TTC549 (cell line): ENCODE results near the gene NR2F2.
A peak's percentile ranks its signal among the peaks of the same experiment; 100 is the strongest.

Experiments
- FAIRE-seq: peaks from 2 replicates; lab custom pipeline; 2012; peaks lifted over from hg19 to GRCh38; lab: Jason Lieb, UNC

The NR2F2 gene

DNA sequence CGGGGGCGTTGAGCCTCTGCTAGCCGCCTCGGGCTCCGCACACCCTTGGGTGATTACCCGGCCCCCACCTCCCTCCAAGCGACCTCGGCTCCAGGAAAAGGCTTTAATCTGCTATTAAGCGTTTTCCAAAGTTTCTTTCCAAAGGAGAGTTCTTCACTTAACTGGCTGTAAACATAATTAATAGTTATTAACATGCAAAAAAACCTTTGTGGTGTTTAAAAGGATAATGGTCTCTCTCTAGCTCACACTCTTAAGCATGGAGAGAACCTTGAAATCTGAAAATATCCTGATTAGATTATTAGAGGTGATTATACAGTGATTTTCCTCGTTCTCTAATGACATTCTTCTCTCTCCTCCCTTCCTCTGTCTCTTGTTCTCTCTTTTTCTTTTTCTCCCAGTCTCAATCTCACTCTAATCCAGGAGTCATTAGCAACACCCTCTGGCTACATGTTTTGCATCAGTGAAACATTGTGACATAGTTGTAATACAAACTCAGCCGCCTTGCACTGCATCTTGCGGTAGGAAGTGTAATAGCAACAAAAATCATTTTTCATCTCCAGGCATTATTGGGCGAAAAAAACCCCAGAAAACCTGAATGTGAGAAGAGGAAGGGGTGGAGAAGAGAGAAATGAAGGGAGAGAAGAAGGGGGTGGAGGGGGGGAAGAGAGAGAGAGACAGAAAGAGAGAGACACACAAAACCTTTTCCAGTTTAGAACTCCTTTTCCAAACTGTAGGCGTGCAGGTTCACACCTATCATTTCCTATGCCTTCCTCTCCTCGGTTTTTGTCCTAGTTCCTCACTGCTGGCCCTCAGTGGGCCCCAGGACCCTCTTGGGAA, 24.4 kb downstream of the NR2F2 start:
- FAIRE-seq, result no peak

DNA sequence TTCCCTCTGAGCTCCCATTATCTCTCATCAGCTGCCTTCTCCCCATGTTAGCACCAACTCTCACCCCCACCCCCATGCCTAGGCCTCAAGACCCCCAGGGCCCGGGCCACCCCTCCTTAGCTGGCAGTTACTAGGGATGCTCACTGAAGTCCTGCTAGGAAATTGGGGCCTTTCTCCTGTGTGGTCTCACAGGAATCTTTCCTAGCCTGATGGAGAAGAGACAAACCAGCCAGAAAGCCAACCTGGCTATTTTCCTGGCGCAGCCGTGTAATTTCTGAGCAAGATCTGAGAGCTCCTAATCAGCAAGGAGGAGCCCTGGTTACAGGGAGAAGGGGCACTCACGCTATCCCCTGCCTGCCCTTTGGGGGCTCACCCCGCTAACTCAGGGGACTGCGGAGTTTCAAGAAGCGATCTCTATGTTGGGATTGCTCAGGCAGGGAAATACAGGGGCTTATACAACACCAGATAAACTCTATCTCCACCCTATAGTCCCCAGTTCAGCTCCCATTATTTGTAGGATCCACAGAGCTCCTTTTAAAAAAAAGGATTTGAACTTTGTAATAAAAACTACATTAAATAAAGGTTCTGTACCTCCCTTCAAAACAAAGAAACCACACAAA, 25.2 kb downstream of the NR2F2 start:
- no peak for FAIRE-seq

DNA sequence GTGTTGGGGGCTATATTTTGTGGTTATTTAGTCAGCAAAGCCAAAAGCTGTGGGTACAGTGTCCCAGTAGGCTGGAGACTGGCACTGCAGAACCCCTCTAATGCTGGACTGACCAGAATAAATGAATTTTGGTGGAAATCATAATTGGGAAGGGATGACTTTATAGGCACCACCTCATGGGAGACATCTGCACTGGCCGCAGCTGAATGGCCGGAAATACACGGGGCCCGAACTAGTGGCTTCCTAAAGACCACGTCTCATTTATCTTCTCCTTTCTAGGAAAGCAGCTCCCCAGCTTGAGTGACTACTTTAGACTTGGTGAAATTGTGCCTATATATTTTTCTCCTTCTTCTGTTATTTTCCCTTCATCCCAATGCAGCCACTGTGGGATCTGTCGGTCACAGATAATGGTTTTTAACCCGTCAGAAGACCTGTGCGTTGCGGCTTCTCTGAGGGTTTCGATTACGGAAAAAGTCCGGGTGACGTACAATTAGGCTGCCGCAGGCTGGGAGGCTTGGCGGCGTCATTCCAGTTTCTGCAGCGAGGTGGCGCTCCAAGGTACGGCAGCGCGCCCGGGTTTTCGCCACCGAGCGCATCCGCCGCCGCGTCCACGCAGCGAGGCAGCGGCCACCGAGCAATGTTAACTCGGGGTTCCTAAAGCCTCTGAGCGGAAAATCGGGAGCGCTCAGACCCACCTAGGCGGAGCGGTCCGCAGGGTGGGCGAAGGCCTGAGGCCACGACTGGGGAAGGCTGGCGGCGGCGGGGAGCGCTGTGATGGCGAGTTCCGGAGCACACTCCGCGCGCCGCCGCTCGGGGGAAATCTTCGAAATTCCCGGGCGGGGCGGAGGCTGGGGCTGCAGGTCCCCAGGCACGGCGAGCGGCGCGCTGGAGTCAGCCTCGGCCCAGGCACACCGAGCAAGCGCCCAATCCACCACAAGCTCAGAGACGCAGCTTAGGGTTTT, 26.3 kb downstream of the NR2F2 start:
- peak; percentile 13 for FAIRE-seq

DNA sequence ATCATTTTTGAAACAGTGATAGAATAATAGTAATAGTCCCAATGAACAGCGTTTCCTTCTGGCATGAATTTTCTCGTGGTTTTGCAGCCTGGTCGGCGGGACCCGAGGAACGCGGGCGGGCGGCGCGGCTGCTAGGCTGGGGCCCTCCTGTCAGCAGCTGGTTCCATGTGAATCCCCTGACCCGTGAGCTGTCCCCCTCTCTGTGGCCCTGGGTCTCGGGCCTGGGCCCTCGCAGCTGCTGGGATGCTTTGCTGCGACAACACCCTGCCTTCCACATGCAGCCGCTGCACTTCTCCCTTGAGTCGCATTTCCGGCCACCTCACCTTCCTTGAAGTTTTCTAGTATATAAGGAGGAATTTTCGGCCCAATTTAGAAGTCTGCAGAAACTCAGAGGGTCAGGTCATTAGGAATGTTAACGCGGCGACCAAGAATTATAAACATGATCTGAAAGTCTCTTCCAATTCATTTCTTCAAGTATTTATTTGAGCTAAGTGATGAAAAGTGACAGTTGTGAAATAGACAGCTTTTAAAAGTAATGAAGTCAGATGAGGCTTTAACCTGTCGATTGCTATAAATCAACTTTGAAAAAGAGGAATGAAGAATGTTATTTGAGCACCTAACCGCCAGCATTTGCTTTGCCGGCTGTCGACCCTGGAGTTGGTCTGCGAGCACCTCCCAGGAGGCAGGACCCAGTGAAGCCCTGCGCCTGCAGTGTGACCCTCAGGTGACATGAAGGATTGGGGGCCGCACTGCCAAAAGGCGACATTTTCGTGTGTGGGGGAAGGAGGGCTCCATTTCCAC, 27.7 kb downstream of the NR2F2 start:
- no peak for FAIRE-seq

DNA sequence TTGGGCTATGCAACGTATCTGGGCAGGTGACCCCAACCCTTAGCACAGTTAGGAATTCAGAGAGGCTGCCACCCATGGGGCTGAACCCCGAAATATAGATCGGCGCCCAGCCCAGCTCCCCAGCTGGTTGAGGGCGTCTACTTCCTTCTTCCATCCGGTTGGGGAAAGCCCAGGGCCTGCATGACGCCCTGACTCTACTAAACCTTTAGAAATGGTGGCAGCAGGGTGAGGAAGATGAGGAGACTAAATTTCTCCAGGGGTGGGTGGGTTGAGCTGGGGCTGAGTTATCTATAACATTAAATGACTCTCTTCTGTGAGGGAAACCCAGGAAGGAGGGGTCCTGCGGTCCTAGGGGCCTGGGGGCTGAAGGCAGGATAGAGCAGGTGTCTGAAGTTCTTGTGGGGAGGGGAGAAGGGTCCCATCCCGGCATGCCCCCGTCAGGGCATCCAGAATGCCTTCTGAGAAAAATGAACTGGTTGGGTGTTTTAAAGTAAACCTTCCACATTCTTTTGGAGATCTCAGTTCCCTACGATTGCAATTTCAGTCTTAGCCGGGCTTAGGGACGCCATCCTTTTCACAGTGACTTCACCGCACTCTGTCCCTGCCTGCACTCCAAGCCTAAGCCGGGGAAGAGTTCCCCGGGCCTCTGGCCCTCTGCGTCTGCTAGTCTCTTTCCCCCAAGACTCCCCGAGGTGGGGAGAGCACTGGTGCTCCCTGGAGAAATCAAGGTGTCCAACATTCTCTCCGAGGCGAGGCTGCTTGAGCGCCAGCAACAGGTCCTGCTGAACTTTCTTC, 28.5 kb downstream of the NR2F2 start:
- FAIRE-seq, result no peak

DNA sequence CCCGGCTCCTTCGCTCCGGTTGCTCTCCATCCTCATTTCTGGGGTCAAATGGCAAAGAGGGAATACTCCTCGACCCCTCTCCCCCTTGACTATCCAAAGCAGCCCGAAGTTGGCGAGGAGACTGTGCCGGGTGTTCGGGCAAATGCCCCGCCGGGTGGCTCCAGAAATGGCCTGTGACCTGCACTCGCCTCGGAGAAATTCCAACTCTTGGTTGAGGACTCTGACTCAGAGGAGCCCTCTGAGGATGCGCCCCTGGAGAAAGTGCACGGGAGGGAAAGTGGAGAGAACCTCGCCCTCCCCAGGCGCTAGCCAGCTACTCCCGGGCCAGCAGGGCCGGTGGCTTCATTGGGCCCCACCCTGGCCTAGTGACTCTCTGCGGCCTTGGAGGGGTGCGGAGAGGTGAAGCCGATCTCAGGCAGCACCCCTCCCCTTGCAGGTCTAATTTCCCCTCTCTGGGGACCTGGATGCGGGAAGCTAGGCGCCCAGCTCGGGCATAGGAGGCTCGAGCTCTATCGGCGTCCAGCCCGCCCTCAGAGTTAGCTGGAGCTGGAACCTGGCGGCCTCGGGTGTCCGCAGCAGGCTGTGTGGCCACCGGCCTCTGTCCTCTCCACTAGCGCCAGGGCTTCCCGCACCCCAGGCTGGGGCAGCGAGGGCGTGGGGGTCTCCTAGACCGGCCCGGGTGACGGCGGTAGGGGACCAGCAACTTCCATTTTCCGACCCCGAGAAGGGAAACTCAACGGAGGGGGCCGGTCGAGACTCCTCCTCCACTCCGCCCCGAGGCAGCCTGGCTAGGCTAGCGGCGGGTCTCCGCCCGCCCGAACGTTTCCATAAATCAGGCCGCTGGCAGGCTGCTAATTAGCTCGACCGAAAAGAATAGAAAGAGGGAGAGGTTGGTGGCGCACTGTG, 29.4 kb downstream of the NR2F2 start:
- FAIRE-seq, result no peak

DNA sequence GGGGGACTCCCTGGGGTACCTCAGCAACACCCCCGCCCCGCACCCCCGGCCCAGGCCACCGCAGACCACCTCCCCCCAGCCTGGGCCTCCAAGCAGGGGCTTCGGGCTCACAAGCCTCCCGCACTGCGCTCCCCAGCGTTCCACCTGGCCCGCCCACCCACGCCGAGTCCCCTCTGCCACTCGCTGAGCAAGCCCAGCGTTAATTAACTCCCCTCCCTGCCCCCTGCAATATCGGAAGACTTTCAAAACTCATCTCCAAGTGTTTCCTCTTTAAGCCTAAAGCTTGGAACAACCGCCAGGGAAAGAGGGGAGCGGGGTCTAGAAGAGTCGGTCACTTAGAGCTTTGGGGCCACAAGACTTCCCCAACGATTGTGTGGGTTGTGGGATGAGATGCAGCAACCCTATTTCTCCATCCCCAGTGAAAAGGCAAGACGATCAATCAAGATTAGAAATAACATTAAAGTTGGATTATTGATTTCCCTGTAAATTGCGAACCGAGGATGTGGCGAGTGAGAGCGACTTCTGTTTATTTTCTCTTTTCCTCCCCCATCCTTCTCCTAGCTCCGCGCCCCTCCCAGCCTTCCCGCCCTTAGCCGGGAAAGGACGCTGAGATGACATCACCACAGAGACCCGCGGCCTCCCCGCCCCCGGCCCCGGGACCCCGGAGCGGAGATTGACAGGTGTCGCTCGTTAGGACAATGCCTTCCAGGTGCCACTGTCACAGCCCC, 30.2 kb downstream of the NR2F2 start:
- no peak for FAIRE-seq

DNA sequence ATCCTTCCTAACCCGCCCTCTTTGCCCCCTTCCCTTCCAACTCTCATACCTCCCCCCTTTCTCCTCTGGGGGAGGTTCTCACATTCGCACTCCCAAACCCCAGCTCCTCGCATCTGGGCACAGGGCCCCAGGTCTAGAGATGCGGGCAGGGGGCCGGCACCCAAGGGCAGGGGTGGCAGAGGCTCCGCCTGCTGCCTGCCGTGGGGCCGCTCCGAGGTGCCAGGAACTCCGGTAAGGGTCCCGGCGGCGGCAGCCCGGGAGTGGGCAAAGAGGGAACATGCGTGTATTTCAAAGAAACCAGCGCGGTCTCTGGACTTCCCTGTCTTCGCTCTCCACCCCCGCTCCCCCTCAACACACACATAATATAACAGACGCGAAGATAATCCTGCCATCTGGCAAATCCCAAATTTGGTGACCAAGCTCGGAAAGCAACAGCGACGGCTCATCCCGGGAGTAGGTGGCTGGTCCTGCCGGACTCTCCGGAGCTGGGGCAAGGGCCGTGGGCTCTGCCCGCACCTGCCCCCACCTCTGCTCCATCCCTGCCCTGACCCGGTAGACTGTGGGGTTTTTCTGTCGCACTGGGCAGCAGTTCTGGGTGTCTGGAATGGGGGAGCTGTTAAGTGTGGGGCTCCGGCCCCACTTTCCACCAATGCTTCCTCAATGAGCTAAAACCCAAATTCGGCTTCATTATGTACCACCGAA, 31.0 kb downstream of the NR2F2 start:
- no peak for FAIRE-seq

DNA sequence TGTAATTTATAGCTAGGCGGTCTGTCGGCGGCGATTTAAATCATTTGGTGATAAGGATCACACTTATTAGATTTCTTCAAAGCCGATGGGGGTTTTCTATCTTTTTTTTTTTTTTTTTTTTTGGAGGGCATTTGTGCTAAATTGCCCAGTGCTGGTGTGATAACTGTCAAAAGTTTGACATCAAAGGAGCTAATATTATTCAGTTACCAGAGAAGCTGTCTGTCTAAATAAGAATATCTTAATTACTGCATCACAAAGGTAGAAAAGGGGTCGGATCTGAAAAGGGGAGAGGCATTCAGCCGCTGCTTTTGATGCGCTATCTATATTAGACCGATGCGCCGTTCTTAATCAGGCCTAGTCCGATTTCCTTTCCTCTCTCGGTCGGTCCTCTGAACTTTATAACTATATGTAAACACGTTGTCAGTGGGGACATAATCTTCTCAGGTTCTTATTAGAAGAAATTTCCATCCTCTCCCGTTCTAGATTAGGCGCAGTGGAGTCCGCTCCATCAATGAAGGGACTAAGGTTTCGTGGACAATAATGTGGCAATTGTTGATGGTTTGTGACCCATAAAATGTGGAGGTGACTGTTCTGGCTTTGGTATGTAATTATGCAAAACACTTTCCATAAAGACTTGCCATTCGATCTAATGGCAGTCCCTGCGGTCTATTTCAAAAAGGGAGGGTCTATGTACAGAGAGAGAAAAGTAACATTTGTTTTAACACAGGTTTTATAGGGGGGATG, 31.7 kb downstream of the NR2F2 start:
- FAIRE-seq, result no peak

DNA sequence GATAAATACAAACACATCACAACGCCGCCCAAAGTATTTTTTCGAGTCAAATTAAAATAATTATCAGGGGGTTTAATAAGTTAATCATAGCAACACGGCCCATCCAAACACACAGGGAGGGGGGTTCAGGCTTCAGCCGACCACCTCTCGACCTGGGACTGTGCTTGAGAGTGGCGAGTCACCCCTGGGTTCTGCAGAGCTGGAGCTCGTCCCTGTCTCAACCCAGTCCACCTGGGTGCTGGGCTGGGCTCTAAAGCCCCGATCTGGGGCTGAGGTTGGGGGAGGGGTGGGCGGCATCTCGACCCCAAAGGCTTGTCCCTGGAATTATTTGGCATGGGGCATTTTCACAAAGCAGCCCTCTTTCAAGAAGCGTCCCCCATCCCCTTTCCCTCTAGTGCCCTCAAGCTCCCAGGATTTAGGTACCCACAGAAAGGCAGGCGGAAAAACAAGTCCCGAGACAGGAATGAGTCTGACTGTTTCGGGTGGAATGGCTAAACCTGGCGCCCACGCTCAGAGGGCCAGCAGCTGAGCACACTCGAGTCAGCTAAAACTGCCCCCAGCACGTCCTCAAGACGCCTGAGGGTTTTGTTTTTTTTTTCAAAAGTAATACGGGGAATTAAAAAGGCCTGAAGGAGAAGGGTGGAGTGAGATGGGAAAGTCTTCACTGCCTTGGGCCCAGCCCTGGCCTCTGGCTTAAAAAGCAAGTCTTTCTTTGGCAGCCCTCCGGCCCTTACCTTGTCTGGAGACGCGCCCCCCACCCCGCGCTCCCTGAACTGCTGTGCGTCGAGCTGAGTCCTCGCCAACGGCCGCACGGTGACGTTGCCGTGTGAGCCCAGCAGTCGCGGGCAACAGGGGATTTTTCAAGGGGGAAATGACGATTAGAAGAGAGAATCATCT, 32.5 kb downstream of the NR2F2 start:
- no peak for FAIRE-seq

DNA sequence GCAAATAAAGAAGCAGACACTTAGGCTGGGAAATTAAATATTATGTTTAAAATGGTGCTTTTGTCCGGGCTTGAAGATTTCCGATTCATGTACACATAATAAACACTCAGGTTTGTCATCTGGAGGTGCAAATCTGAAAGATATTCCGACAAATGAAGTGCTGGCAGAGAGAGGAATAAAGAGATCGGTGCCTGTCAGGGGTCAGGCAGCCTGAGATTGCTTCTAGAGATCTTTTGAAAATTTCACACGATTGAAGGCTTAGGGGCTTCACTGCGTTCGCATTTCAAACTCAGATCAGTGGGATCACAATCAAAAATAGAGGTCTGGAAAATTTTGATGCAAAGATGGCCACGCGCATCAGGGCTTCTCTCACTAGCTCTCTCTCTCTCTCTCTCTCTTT, 33.2 kb downstream of the NR2F2 start:
- no peak for FAIRE-seq

DNA sequence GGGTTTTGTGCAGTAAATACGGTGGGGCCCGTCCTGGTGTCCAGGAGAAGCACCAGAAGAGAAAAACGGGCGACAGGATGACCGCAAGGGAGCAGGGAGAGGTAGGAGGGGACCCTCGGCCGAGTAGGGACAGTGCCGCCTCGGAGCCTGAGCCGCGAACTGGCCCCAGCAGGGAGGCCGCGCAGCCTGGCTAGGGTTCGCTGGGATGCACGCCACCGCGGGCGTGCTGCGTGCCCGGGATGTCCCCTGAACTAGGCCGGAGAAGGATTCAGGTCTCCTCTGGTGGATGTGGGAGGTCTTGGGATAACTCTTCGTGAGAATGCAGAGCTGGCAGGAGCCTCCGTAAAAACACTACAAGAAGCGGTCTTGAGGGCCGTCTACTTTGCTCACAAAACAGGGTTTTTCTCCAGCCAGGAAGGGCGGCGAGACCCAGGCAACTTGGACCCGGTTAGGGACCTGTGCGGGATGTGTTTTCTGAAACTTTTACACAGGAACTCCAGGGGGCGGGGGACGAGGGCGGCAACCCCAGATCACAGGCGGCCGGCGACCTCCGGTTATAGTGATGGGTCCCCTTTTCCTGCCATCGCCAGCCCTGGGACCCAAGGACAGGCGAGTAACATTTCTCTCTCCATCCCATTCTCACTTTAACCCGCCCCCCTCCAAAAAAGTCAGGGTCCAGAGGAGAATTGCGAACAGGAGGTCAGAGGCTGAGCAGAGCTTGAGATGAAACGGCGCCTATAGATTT, 35.5 kb downstream of the NR2F2 start:
- no peak for FAIRE-seq

DNA sequence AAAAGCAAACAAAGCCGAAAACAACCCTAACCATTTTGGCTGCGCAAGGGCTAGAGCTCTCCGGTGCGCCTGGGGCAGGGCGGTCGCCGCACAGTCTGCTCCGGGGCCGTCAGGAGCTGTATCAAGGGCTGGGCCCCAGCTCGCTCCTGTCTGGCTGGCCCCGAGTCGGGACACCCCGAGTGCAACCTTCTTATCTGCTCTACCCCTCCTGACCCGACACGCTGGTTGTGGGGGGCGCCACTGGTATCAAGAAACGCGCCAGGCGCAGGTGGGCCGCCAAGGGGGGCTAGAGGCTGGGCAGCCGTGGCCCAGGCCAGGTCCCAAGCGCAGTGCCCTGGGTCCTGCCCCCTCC, 36.0 kb downstream of the NR2F2 start:
- no peak for FAIRE-seq

DNA sequence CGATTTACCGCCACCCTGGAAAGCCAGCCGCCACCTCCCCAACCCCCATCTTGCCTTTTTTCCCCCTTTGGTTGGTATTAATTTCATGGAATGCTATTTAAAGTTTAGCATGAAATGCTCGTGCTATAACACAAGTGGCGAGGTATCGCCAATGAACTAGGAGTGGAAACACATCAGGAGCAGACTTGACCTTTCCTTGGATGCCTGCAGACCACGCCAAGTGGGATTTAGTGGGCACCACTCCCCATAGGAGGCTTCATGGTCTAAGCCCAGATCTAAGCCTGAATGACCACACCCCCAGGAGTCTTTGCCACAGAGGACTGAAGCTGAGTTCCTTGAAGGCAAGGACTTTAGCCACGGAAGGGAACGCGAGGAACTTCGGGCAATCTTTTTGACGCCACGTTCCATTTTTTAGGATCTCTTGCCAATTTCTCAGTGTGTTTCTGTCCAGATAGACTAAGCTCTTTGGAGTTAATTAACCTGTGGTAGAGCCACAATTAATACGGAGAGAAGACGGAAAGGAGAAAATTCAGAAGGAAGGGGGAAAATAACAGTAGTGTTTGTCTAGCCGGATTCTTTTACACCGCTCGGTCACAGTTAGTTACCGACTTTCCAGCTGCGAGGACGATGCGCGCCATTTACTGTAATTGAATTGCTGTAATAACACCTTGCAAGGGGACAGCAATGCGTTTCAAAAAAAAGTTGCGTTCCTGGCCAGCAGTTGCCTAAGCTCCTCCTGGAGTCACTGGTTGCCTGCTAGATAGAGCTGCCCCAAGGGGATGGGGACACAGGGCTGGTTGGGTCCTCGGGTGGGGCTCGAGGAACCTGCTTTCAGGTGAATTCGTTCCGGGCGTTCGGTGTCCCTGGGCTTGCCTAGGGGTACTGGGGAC, 37.1 kb downstream of the NR2F2 start:
- FAIRE-seq, result no peak

DNA sequence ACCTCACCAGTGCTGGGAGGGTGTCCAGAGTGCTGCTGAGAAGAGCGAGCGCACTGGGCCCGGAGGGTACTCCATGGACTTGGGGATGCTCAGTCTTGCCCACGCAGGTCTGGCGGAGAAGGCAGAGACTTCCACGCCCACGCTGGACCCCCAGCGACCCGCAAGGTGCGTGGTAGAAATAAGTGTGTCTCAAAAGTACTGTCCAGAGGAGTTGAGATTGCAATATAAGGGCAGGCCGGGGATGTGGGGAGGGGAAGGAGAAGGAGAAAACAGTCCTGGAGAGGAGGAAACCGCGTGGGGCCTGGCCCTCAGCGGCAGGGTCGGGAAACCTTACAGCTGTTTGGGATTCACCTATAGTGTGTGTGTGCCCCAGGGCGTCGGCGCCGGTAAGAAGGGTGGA, 38.9 kb downstream of the NR2F2 start:
- FAIRE-seq, result no peak
